HG03025 (cell line): ENCODE results near the gene SERF2.
A peak's percentile ranks its signal among the peaks of the same experiment; 100 is the strongest.
"Not testable (repeated sequence)": the region's sequence is repeated elsewhere in the genome, so short reads cannot be mapped to it uniquely, and the experiment has no call there.

Experiments used
- ATAC-seq: cut with Tn5 transposase; IDR thresholded peaks from one replicate; pipeline ENCODE4 v1.9.1; 2021; ENCODE audit warnings: mild to moderate bottlenecking, moderate library complexity; ENCODE audit not compliant: unreplicated experiment, low FRiP score

The SERF2 gene

GRCh38 chr15:43791993-43792760 is at the start of gene SERF2:
Gene SERF2 (plus strand): TSS chr15:43792320. CDS start chr15:43792377, 57 bp downstream.
- peak; percentile 85 for ATAC-seq

- ATAC-seq, result peak; percentile 61
Observed at GRCh38 chr15:43746245-43746902, 45.7 kb upstream of the SERF2 start, which contains the start of gene PDIA3. Gene PDIA3 (plus strand): TSS chr15:43746438. CDS start chr15:43746540, 102 bp downstream.

- ATAC-seq, result not testable (repeated sequence)
Observed at GRCh38 chr15:43746903-43747309, 45.2 kb upstream of the SERF2 start.

GRCh38 chr15:43748376-43748775 is 43.7 kb upstream of the SERF2 start:
- no peak for ATAC-seq

GRCh38 chr15:43749690-43750345 is 42.3 kb upstream of the SERF2 start:
- no peak for ATAC-seq

GRCh38 chr15:43751885-43752284 is 40.2 kb upstream of the SERF2 start:
- ATAC-seq, result no peak

- ATAC-seq, result no peak
Observed at GRCh38 chr15:43762824-43763223, 29.3 kb upstream of the SERF2 start.

GRCh38 chr15:43763819-43764446 is 28.2 kb upstream of the SERF2 start:
- ATAC-seq, result no peak

GRCh38 chr15:43769584-43770228 is 22.4 kb upstream of the SERF2 start:
- ATAC-seq, result no peak

GRCh38 chr15:43771816-43772215 is 20.3 kb upstream of the SERF2 start:
- ATAC-seq, result no peak

GRCh38 chr15:43772624-43773023 is 19.5 kb upstream of the SERF2 start:
- no peak for ATAC-seq

GRCh38 chr15:43774062-43774461 is 18.1 kb upstream of the SERF2 start:
- ATAC-seq, result no peak

- ATAC-seq, result no peak
Observed at GRCh38 chr15:43775411-43775965, 16.6 kb upstream of the SERF2 start.

- ATAC-seq, result peak; percentile 55
Observed at GRCh38 chr15:43776101-43776717, 15.9 kb upstream of the SERF2 start.

GRCh38 chr15:43776718-43777266 is 15.3 kb upstream of the SERF2 start, which contains the start of gene ELL3:
Gene ELL3 (minus strand): TSS chr15:43776966. CDS start chr15:43776901, 65 bp downstream.
- peak; percentile 36 for ATAC-seq

- peak; percentile 54 for ATAC-seq
Observed at GRCh38 chr15:43777267-43777914, 14.7 kb upstream of the SERF2 start.

GRCh38 chr15:43779016-43779415 is 13.1 kb upstream of the SERF2 start:
- no peak for ATAC-seq

GRCh38 chr15:43789409-43789808 is 2.7 kb upstream of the SERF2 start:
- ATAC-seq, result no peak
